ENCODE results near the gene CPEB1.

CPEB1 gene

DNA sequence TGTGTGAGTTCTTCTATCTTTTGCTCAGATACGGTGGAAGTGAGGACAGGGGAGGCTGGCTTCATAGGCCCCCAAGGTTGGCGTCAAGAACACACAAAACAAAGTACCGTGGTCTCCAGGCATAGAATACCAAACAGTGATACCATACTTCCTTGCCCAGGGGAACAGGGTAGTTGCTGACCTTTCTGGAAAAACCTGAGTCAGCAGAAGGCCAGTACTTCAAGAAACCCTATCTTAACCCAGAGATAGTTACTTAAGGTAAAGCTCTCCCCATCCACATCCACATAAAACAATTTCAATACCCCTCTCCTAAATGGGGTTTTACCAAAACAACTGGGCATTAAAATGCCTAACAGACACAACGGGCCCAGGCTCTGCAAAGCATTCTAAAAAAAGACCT lies 77.3 kb downstream of the CPEB1 start:
- no peak for DNase-seq
- Mint-ChIP-seq H3K27me3 (ENCODE audit: low read depth, poor library complexity) (peaks cover 18% of the 10 kb centered on the region), H3K36me3 (ENCODE audit: low read depth) (no peaks in the 10 kb centered on the region), H3K4me1 (peaks cover 31% of the 10 kb centered on the region), H3K4me3 (no peak overlapping the region), H3K27ac (no peak overlapping the region), H3K9me3 (no peaks in the 10 kb centered on the region)
- TF ChIP-seq, protein P1, sequence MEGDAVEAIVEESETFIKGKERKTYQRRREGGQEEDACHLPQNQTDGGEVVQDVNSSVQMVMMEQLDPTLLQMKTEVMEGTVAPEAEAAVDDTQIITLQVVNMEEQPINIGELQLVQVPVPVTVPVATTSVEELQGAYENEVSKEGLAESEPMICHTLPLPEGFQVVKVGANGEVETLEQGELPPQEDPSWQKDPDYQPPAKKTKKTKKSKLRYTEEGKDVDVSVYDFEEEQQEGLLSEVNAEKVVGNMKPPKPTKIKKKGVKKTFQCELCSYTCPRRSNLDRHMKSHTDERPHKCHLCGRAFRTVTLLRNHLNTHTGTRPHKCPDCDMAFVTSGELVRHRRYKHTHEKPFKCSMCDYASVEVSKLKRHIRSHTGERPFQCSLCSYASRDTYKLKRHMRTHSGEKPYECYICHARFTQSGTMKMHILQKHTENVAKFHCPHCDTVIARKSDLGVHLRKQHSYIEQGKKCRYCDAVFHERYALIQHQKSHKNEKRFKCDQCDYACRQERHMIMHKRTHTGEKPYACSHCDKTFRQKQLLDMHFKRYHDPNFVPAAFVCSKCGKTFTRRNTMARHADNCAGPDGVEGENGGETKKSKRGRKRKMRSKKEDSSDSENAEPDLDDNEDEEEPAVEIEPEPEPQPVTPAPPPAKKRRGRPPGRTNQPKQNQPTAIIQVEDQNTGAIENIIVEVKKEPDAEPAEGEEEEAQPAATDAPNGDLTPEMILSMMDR (IDR thresholded peaks at IDR 0.05) = no peak

DNA sequence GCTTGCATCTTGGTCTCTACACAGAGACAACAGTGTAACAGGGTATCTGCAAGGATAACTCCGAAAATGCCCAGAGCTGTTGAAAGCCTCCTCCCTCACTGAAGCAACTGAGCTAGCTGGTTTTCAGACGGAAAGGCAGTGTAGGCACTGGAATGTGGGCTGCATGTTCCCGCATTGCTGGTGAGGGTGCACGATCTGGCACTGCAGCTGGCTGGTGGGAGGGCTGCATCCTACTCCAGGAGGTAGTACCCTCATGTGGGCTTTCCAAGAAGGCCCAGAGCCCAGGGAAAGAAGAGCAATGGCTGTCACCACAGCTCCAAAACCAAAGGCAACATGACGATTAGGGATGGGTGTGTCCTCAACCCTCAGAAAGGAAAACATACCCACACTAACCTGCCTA lies 78.2 kb downstream of the CPEB1 start:
- Mint-ChIP-seq H3K36me3 (ENCODE audit: low read depth) (no peaks in the 10 kb centered on the region), H3K27me3 (ENCODE audit: low read depth, poor library complexity) (peaks cover 18% of the 10 kb centered on the region), H3K27ac (no peak overlapping the region), H3K4me3 (no peak overlapping the region), H3K4me1 (peaks cover 31% of the 10 kb centered on the region), H3K9me3 (no peaks in the 10 kb centered on the region)
- TF ChIP-seq, protein P1 (IDR thresholded peaks at IDR 0.05) = no peak
- DNase-seq = no peak

DNA sequence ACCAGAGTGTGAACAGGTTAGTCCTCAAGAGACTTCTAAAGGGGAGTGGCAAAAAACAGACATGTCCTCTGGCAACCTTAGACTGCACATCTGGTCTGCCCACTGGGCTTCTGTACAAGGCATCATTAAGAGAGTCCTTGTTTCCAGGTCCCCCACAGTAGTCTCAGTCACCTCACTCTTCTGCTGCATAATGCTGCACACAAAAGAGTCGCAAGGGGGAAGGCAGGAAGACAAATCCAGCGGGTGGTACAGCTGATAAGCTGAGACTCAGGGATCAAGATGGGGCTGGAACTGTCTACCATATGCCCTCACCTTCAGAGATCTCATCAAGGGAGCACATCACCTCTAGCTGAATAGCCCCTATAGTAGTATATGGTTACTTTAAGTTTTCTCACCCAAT lies 79.5 kb downstream of the CPEB1 start:
- TF ChIP-seq, protein P1 (IDR thresholded peaks at IDR 0.05) = no peak
- no peak overlapping the region for H3K27ac Mint-ChIP-seq
- H3K36me3 Mint-ChIP-seq (ENCODE audit: low read depth) = no peaks in the 10 kb centered on the region
- DNase-seq = no peak
- H3K27me3 Mint-ChIP-seq (ENCODE audit: low read depth, poor library complexity) = peaks cover 18% of the 10 kb centered on the region
- no peak overlapping the region for H3K4me3 Mint-ChIP-seq
- peaks cover 23% of the 10 kb centered on the region for H3K4me1 Mint-ChIP-seq
- H3K9me3 Mint-ChIP-seq = no peaks in the 10 kb centered on the region

DNA sequence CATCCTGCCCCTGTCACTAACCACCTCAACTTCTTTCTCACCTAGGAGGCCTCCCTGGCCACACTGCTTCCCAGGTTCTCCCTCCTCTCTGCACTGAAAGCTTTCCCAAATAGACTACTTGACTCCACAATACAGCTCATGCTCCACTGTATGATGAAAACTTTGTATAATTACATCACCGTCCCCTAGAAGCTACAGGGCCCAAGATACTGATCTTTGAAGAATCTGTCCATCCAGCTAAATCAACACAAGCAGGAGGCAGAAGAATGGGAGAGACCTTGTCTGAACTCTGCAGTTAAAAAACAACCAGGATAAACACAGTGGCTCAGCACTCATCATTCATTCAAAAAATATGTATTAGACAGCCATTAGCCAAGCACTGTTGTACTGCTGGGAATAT lies 80.5 kb downstream of the CPEB1 start:
- peaks cover 13% of the 10 kb centered on the region for H3K4me1 Mint-ChIP-seq
- H3K36me3 Mint-ChIP-seq (ENCODE audit: low read depth) = no peaks in the 10 kb centered on the region
- no peaks in the 10 kb centered on the region for H3K9me3 Mint-ChIP-seq
- peaks cover 15% of the 10 kb centered on the region for H3K27me3 Mint-ChIP-seq (ENCODE audit: low read depth, poor library complexity)
- H3K4me3 Mint-ChIP-seq = no peak overlapping the region
- no peak for DNase-seq
- H3K27ac Mint-ChIP-seq = no peak overlapping the region
- TF ChIP-seq, protein P1 (IDR thresholded peaks at IDR 0.05) = no peak

DNA sequence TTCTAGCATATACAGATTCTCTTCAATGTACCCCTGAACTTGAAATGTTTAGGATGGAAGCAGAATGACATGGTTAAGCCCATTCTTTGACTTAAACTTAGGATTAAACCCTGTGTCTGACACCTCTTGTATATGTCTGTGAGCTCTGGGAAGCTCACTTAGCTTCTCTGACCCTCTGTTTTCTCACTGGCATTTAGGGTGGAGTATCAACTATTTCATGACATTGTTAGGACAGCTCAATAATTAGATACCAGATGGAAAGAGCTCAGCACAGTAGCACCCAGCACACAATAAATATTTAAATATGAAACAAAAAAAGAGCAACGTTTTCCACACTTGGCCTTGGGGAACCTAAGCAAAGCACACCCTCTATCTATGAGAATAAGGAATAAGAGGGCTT lies 88.7 kb downstream of the CPEB1 start:
- DNase-seq = no peak
- TF ChIP-seq, protein P1 (IDR thresholded peaks at IDR 0.05) = no peak
- no peaks in the 10 kb centered on the region for H3K4me1 Mint-ChIP-seq
- peaks cover 27% of the 10 kb centered on the region for H3K27me3 Mint-ChIP-seq (ENCODE audit: low read depth, poor library complexity)
- no peaks in the 10 kb centered on the region for H3K36me3 Mint-ChIP-seq (ENCODE audit: low read depth)
- no peak overlapping the region for H3K27ac Mint-ChIP-seq
- H3K9me3 Mint-ChIP-seq = no peaks in the 10 kb centered on the region
- H3K4me3 Mint-ChIP-seq = no peak overlapping the region

DNA sequence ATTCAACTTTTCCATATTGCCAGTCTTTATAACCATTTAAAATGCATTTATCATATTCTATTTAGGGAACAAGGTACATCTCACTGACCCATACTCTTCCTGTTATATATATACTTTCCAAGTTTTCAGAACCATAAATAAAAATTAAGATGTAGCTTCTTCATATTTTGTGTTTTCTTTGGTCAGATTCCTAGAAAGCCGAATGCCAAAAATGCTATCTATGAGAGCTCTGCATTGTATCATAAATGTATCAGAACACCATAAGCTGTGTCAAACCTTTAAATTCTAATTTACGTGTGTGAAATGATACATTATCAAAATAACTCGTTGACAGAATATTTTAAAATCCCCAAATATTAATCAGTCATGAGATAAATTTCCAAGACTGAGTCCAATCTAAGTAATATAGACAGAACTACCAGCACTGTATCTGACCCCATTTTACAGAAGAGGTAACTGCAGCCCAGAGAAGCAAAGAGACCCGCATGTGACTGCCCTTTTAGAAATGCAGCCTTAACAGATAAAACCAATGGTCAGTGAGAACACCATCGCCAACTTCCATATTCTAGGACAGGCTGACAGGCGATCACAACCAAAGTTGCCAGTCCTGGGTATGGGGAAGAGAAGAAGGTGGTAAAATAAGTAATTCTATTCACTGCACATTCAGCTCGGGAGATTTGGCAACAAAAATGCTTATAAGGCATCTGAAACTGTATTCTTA lies 90.7 kb downstream of the CPEB1 start:
- Mint-ChIP-seq H3K4me1 (no peaks in the 10 kb centered on the region), H3K27me3 (ENCODE audit: low read depth, poor library complexity) (peaks cover 37% of the 10 kb centered on the region), H3K9me3 (no peaks in the 10 kb centered on the region), H3K4me3 (no peak overlapping the region), H3K36me3 (ENCODE audit: low read depth) (no peaks in the 10 kb centered on the region), H3K27ac (no peak overlapping the region)
- no peak for DNase-seq
- TF ChIP-seq, protein P1 (IDR thresholded peaks at IDR 0.05) = no peak
